Measurements from ENCODE around the gene PCED1B.
A peak's percentile ranks its signal among the peaks of the same experiment; 100 is the strongest.

Gene PCED1B

GRCh38 chr12:47068539-47068938, 10.9 kb upstream of the PCED1B start:
- DNase-seq: no peak

- no peak for DNase-seq
Measured at GRCh38 chr12:47070310-47070709, 9.1 kb upstream of the PCED1B start.

- peak; percentile 38 for DNase-seq
Measured at GRCh38 chr12:47071241-47071852, 8.1 kb upstream of the PCED1B start.

GRCh38 chr12:47073951-47074350, 5.5 kb upstream of the PCED1B start:
- DNase-seq: no peak

- DNase-seq: no peak
Measured at GRCh38 chr12:47074757-47075156, 4.7 kb upstream of the PCED1B start.

- no peak for DNase-seq
Measured at GRCh38 chr12:47075192-47076084, 4.0 kb upstream of the PCED1B start.

- DNase-seq: no peak
Measured at GRCh38 chr12:47077206-47078085, 2.0 kb upstream of the PCED1B start.

GRCh38 chr12:47078086-47078395, 1.4 kb upstream of the PCED1B start:
- no peak for DNase-seq

- DNase-seq: peak; percentile 69
Measured at GRCh38 chr12:47078733-47079467, 521 bp upstream of the PCED1B start.

GRCh38 chr12:47079981-47080724, 732 bp downstream of the PCED1B start:
- peak; percentile 40 for DNase-seq

- no peak for DNase-seq
Measured at GRCh38 chr12:47080725-47081502, 1.5 kb downstream of the PCED1B start.

GRCh38 chr12:47082283-47082682, 2.9 kb downstream of the PCED1B start:
- DNase-seq: no peak

- DNase-seq: no peak
Measured at GRCh38 chr12:47082796-47083621, 3.6 kb downstream of the PCED1B start.

- DNase-seq: no peak
Measured at GRCh38 chr12:47084172-47084571, 4.8 kb downstream of the PCED1B start.

- peak; percentile 35 for DNase-seq
Measured at GRCh38 chr12:47085815-47086252, 6.4 kb downstream of the PCED1B start.

GRCh38 chr12:47087088-47087688, 7.8 kb downstream of the PCED1B start:
- peak; percentile 86 for DNase-seq

- peak; percentile 99 for DNase-seq
Measured at GRCh38 chr12:47088021-47088944, 8.9 kb downstream of the PCED1B start.

GRCh38 chr12:47091009-47091408, 11.6 kb downstream of the PCED1B start:
- DNase-seq: no peak

- DNase-seq: no peak
Measured at GRCh38 chr12:47094804-47095203, 15.4 kb downstream of the PCED1B start.
